Cardiac fibroblast (primary cell): ENCODE measurements around the gene PTMS.

Source experiments
- DNase-seq, 2 donors: peaks; one replicate each; pipeline versions ENCODE4 v3.0.0 to v3.0.0-alpha.2; 2010; ENCODE audit warnings: low read depth in 2 of 2
- H3K4me3 ChIP-seq, 2 donors: replicated peaks in 1 of 2; 1 replicate in 1 of 2; 2 replicates in 1 of 2; pipeline ENCODE4 v1.5.1; 2011; ENCODE audit warnings: low read depth in 2 of 2, low read length in 2 of 2, mild to moderate bottlenecking in 2 of 2, moderate library complexity in 1 of 2
- TF ChIP-seq, protein P1 (sequence below): IDR thresholded peaks from one replicate; pipeline ENCODE4 v1.5.1; 2011; ENCODE audit warnings: low read depth, mild to moderate bottlenecking, low read length, inconsistent platforms

Gene PTMS, protein sequence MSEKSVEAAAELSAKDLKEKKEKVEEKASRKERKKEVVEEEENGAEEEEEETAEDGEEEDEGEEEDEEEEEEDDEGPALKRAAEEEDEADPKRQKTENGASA

DNA sequence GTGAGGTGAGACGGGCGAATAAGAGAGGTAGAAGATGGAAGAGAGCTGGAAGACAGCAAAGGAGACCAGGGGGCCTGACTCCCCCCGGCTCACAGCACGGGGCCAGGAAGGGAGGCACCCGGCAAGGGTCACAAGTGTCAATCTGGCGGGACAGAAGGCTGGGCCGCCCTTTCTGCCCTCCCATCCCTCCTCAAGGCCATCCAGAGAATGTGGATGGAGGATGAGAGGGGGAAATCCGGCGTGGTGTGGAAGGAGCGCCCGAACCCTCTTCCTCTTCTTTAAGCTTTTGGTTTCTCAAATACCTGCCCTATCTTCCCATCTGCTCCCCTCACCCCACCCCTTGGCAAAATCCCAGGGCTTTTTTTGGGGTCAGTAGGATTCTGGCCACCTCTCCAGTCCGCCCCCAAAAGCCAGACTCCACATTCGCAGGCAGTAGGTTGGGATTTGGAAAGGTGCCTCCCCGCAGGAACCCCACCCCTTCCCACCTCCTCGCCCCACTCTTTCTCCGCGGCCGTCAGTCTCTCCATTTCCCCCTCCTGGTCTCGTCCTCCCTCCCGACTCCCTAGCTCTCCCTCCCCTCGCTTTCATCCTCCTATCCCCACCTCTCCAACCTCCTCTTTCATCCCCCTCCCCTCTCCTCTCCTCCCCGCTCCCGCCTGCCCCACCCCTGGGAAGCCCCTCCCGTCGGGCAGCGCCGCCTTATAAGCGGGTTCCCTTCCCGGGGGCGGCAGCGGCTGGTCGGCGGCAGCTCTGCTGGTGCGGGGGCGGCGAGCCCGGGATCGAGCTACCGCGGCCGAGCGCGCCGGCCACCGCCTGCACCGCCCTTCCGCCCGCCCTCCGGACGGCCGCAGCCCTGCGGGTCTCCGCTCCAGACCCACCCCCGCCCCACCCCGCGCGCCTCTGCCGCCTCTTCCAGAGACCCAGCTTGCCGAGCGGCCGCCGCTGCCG, at the start of gene PTMS:
PTMS (plus strand) TSS at position 730 of the 948 bp plus-strand sequence. CDS start 343 bp downstream, outside the sequence.
- DNase-seq: peak; percentile 91 to 98
- H3K4me3 ChIP-seq: peak within 1 kb of the TSS; percentile 90 to 91
- TF ChIP-seq, protein P1, sequence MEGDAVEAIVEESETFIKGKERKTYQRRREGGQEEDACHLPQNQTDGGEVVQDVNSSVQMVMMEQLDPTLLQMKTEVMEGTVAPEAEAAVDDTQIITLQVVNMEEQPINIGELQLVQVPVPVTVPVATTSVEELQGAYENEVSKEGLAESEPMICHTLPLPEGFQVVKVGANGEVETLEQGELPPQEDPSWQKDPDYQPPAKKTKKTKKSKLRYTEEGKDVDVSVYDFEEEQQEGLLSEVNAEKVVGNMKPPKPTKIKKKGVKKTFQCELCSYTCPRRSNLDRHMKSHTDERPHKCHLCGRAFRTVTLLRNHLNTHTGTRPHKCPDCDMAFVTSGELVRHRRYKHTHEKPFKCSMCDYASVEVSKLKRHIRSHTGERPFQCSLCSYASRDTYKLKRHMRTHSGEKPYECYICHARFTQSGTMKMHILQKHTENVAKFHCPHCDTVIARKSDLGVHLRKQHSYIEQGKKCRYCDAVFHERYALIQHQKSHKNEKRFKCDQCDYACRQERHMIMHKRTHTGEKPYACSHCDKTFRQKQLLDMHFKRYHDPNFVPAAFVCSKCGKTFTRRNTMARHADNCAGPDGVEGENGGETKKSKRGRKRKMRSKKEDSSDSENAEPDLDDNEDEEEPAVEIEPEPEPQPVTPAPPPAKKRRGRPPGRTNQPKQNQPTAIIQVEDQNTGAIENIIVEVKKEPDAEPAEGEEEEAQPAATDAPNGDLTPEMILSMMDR: no peak

DNA sequence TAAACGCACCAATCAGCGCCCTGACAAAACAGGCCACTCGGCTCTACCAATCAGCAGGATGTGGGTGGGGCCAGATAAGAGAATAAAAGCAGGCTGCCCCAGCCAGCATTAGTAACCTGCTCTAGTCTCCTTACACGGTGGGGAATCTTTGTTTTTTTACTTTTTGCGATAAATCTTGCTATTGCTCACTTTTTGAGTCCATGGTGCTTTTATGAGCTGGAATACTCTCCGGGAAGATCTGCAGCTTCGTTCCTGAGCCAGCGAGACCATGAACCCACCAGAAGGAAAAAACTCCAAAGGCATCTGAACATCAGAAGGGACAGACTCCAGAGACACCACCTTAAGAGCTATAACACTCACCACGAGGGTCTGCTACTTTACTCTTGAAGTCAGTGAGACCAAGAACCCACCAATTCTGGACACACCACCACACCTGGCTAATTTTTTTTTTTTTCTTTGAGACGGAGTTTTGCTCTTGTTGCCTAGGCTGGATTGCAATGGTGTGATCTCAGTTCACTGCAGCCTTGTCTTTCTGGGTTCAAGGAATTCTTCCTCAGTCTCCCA, 49.2 kb upstream of the PTMS start:
- no peak overlapping the region for H3K4me3 ChIP-seq
- TF ChIP-seq, protein P1: no peak
- DNase-seq: no peak

DNA sequence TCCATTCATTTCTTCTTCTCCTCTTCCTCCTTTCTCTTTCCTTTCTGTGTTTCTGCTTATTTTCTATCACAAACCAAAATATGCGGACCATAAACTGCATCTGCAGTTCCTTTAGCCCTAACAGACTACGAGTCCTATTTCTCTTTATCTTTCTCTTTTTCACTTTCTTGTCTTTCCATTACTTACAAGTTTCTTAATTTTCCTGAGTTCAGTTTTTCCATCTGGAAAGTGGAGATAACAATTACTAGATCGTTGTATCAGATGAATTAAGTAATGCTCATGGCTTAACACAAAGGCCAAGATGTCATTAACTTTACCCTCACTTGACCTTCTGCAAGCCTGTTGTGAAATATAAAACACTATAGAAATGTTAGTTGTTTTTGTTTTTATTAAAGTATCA, 43.3 kb upstream of the PTMS start:
- no peak overlapping the region for H3K4me3 ChIP-seq
- TF ChIP-seq, protein P1: no peak
- no peak for DNase-seq

DNA sequence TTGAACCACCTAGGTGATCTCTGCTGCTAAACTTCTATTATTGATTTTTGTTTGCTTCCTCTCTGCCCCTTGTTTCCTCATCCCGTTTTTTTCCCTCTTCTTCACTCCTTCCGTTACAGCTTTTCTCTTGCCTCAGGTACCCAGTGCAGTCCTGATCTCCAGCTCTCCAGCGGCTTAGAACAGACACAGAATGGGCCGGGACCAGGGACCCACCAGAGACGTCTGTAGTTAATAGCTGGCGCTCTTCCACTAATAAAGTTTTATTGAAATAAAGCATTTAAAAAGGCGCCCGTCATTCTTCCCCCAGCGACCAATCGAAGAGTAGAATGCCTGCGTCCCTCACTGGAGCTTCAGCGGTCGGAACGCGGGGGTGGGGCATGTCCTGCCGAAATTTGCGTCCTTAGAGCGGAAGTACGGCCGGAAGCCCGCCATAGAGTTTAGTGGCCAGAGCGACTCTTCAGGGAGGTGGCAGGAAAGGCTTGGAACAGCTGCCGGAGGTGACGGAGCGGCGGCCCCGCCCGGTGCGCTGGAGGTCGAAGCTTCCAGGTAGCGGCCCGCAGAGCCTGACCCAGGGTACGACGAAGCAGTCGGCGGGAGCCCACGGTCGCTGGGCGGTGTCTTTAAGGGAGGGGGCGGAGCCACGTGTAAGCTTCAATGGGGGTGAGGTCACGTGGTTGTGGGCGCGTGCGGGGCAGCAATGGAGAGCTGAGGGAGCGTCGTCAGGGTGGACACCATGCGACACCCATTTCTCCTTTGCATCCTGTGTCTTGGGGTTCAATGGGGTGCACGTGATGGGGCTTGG, 42.4 kb upstream of the PTMS start, which contains the start of gene COPS7A:
COPS7A (plus strand) TSS at position 440 of the 802 bp plus-strand sequence. CDS start 611 bp downstream, outside the sequence.
- TF ChIP-seq, protein P1: no peak
- DNase-seq: peak; percentile 99
- peak within 1 kb of the TSS; percentile 62 to 67 for H3K4me3 ChIP-seq

DNA sequence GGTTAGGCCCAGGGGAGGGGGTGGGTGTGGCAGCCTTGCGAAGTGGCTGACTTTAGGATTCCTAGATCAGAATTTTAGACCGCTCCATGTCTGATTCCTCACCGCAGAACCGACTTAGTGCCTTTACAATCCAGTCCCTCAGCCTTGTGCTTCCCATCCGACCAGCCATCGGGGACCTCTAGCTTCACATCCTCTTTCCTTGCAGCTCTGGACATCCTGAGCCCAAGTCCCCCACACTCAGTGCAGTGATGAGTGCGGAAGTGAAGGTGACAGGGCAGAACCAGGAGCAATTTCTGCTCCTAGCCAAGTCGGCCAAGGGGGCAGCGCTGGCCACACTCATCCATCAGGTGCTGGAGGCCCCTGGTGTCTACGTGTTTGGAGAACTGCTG, 41.8 kb upstream of the PTMS start:
- TF ChIP-seq, protein P1: no peak
- no peak for DNase-seq
- H3K4me3 ChIP-seq: peak overlapping the region; percentile 62 to 67

DNA sequence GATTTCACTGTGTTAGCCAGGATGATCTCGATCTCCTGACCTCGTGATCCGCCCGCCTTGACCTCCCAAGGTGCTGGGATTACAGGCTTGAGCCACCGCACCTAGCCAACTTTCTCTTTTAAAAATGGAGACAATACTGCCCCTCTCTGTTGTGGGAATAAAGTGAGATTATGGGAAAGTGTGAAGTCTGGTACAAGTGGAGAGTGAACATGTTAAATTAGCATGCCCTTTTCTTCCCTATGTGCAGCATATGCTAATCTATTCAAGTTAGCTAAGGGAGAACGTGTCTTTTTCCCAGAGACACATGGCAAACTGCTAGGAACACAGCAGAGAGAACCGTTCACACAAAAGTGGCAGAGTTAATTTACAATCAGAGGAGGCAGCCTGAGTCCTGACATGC, 40.8 kb upstream of the PTMS start:
- H3K4me3 ChIP-seq: no peak overlapping the region
- TF ChIP-seq, protein P1: no peak
- DNase-seq: no peak
